CD14-positive monocyte (primary cell): ENCODE measurements around the gene CCDC88C. TPM values are rescaled to one million over a fixed set of nuclear protein-coding genes. Genes with fewer than 3 reads are reported as not detected.
"Not testable (repeated sequence)": the region's sequence is repeated elsewhere in the genome, so short reads cannot be mapped to it uniquely, and the experiment has no call there.

ENCODE experiments used
- DNase-seq, 3 donors: peaks; one replicate each; pipeline ENCODE4 v3.0.0-alpha.2; 2011 to 2022
- H2AFZ ChIP-seq: 2 replicates; pipeline ENCODE4 v1.6.0; 2012; ENCODE audit warnings: mild to moderate bottlenecking, low read depth, low read length, inconsistent platforms; ENCODE audit not compliant: insufficient read depth, poor library complexity, severe bottlenecking
- H3K27ac ChIP-seq, 2 donors: 1 replicate in 1 of 2; 2 replicates in 1 of 2; pipeline ENCODE4 v1.5.1; 2012 to 2013; ENCODE audit warnings: low read length in 2 of 2, control low read depth in 1 of 2, inconsistent platforms in 1 of 2, low read depth in 1 of 2, mild to moderate bottlenecking in 1 of 2
- H3K27me3 ChIP-seq, 2 donors: one replicate each; pipeline versions ENCODE4 v1.6.0 to v1.6.1; 2011 to 2013; ENCODE audit warnings: low read length in 2 of 2; ENCODE audit not compliant: control insufficient read depth in 2 of 2, insufficient read depth in 2 of 2
- H3K36me3 ChIP-seq, 2 donors: replicated peaks in 1 of 2; 1 replicate in 1 of 2; 2 replicates in 1 of 2; pipeline versions ENCODE4 v1.5.1 to v1.6.1; 2012 to 2013; ENCODE audit warnings: low read length in 2 of 2, control low read depth in 1 of 2, inconsistent platforms in 1 of 2, mild to moderate bottlenecking in 1 of 2; ENCODE audit not compliant: insufficient read depth in 2 of 2, control insufficient read depth in 1 of 2
- H3K4me1 ChIP-seq, 2 donors: 1 replicate in 1 of 2; 2 replicates in 1 of 2; pipeline versions ENCODE4 v1.5.1 to v1.6.1; 2012 to 2013; ENCODE audit warnings: low read length in 2 of 2, control low read depth in 1 of 2, inconsistent platforms in 1 of 2, mild to moderate bottlenecking in 1 of 2, moderate library complexity in 1 of 2; ENCODE audit not compliant: insufficient read depth in 2 of 2, control insufficient read depth in 1 of 2
- H3K4me2 ChIP-seq: replicated peaks from 2 replicates; pipeline ENCODE3; 2012; ENCODE audit warnings: low read length, moderate library complexity, mild to moderate bottlenecking; ENCODE audit not compliant: poor library complexity, severe bottlenecking; ENCODE audit errors: extremely low read depth
- H3K4me3 ChIP-seq, 3 experiments: fragments of 200-600 bp in 1 of 3; sonication (generic) in 1 of 3; replicated peaks in 1 of 3; 1 replicate in 2 of 3; 2 replicates in 1 of 3; pipeline ENCODE4 v1.5.1; 2011 to 2013; ENCODE audit warnings: low read length in 3 of 3, mild to moderate bottlenecking in 3 of 3, control low read depth in 2 of 3, low read depth in 2 of 3, inconsistent platforms in 1 of 3, moderate library complexity in 1 of 3
- H3K79me2 ChIP-seq: 2 replicates; pipeline ENCODE4 v1.6.0; 2012; ENCODE audit warnings: mild to moderate bottlenecking, control low read depth, inconsistent platforms, low read length, moderate library complexity; ENCODE audit not compliant: insufficient read depth
- H3K9ac ChIP-seq: 2 replicates; pipeline ENCODE4 v1.6.0; 2017; ENCODE audit warnings: low read length, mild to moderate bottlenecking; ENCODE audit not compliant: insufficient read depth, poor library complexity, severe bottlenecking
- H3K9me3 ChIP-seq, 2 donors: replicated peaks in 1 of 2; 1 replicate in 1 of 2; 2 replicates in 1 of 2; pipeline versions ENCODE4 v1.5.1 to v1.6.1; 2012 to 2013; ENCODE audit warnings: low read length in 2 of 2, control low read depth in 1 of 2; ENCODE audit not compliant: control insufficient read depth in 1 of 2, insufficient read depth in 1 of 2
- H4K20me1 ChIP-seq: 2 replicates; pipeline ENCODE4 v1.6.0; 2012; ENCODE audit warnings: mild to moderate bottlenecking, low read length, control low read depth, moderate library complexity; ENCODE audit not compliant: insufficient read depth
- H3K27ac Mint-ChIP-seq, 7 donors: one replicate each; pipeline ENCODE4 v1.8.0; 2020; ENCODE audit warnings: mild to moderate bottlenecking in 7 of 7, mixed read lengths in 7 of 7, moderate library complexity in 6 of 7, inconsistent platforms in 2 of 7
- H3K27me3 Mint-ChIP-seq, 3 donors: one replicate each; pipeline ENCODE4 v1.8.0; 2021 to 2022; ENCODE audit warnings: low read depth in 3 of 3, mild to moderate bottlenecking in 3 of 3, mixed read lengths in 3 of 3, moderate library complexity in 3 of 3, inconsistent platforms in 1 of 3
- H3K36me3 Mint-ChIP-seq, 2 donors: one replicate each; pipeline ENCODE4 v1.8.0; 2020; ENCODE audit warnings: mixed read lengths in 2 of 2, inconsistent platforms in 1 of 2, mild to moderate bottlenecking in 1 of 2
- H3K4me1 Mint-ChIP-seq: one replicate; pipeline ENCODE4 v1.8.0; 2020; ENCODE audit warnings: mild to moderate bottlenecking, mixed read lengths
- H3K4me3 Mint-ChIP-seq, 2 donors: one replicate each; pipeline ENCODE4 v1.8.0; 2020; ENCODE audit warnings: mild to moderate bottlenecking in 2 of 2, mixed read lengths in 2 of 2, moderate library complexity in 1 of 2
- H3K9me3 Mint-ChIP-seq, 7 donors: one replicate each; pipeline ENCODE4 v1.8.0; 2020 to 2022; ENCODE audit warnings: mixed read lengths in 7 of 7, mild to moderate bottlenecking in 6 of 7, moderate library complexity in 6 of 7, inconsistent platforms in 2 of 7
- WGBS: methylation state at CpG from one replicate; pipeline ENCODE4 v1.1.5; 2013; ENCODE audit warnings: missing lambda C conversion rate; ENCODE audit not compliant: insufficient coverage; 5-methylcytosine and 5-hydroxymethylcytosine counted together
- intact Hi-C, 2 donors: fragments of 100-400 bp; cut with micrococcal nuclease; formaldehyde crosslinking; loops; one replicate each; pipeline versions ENCODE4 v1.15.0 to v1.15.1; 2023
- polyA plus RNA-seq, 3 donors: library from polyadenylated mRNA; depleted of rRNA in 1 of 3; unstranded in 2 of 3; stranded (reverse) in 1 of 3; fragments of 300-500 nt in 2 of 3; fragments of >200 nt in 1 of 3; fragmentation: Illumina TruSeq in 2 of 3; gene quantifications; 1 replicate in 2 of 3; 2 replicates in 1 of 3; pipeline ENCODE4 v1.2.3, GENCODE V29; 2012 to 2021
- TF ChIP-seq, protein P1 (sequence below): fragments of 200-600 bp; IDR thresholded peaks from one replicate; pipeline ENCODE4 v1.8.0; 2022; ENCODE audit warnings: antibody characterized with exemption, mild to moderate bottlenecking

CCDC88C gene
- polyA plus RNA-seq, 3 donors: 11.6 to 69.7 (median 12.3) TPM

DNA sequence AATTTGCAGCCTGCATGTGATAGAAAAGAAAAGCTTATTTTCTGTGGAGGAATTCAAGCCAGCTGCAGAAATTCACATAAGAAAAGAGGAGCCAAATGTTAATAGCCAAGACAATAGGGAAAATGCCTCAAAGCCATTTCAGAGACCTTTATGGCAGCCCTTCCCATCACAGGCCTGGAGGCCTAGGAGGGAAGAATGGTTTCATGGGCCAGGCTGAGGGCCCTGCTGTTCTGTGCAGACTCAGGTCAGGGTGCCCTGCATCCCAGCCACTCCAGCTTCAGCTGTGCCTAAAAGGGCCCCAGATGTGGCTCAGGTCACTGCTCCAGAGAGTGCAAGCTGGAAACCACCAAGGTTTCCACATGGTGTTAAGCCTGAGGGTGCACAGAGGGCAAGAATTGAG is 21.2 kb upstream of the CCDC88C start:
- Histone ChIP-seq H2AFZ (no peak overlapping the region), H3K9ac (no peak overlapping the region), H3K36me3 (no peaks in the 10 kb centered on the region), H3K79me2 (no peaks in the 10 kb centered on the region), H3K27ac (no peak overlapping the region), H3K27me3 (no peaks in the 10 kb centered on the region), H3K4me1 (no peaks in the 10 kb centered on the region), H3K4me2 (no peak overlapping the region), H3K9me3 (peaks cover 0 to 17% of the 10 kb centered on the region in 2 donors), H4K20me1 (no peaks in the 10 kb centered on the region), H3K4me3 (no peak overlapping the region)
- Mint-ChIP-seq H3K27ac (no peak overlapping the region), H3K4me3 (no peak overlapping the region), H3K27me3 (peaks cover 0 to 1% (median 0%) of the 10 kb centered on the region in 3 donors), H3K9me3 (peaks cover 11 to 30% (median 21%) of the 10 kb centered on the region in 7 donors), H3K36me3 (peaks cover 0 to 3% of the 10 kb centered on the region in 2 donors), H3K4me1 (no peaks in the 10 kb centered on the region)
- no peak for DNase-seq
- intact Hi-C loops: no loop called here
- TF ChIP-seq, protein P1, sequence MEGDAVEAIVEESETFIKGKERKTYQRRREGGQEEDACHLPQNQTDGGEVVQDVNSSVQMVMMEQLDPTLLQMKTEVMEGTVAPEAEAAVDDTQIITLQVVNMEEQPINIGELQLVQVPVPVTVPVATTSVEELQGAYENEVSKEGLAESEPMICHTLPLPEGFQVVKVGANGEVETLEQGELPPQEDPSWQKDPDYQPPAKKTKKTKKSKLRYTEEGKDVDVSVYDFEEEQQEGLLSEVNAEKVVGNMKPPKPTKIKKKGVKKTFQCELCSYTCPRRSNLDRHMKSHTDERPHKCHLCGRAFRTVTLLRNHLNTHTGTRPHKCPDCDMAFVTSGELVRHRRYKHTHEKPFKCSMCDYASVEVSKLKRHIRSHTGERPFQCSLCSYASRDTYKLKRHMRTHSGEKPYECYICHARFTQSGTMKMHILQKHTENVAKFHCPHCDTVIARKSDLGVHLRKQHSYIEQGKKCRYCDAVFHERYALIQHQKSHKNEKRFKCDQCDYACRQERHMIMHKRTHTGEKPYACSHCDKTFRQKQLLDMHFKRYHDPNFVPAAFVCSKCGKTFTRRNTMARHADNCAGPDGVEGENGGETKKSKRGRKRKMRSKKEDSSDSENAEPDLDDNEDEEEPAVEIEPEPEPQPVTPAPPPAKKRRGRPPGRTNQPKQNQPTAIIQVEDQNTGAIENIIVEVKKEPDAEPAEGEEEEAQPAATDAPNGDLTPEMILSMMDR: no peak

DNA sequence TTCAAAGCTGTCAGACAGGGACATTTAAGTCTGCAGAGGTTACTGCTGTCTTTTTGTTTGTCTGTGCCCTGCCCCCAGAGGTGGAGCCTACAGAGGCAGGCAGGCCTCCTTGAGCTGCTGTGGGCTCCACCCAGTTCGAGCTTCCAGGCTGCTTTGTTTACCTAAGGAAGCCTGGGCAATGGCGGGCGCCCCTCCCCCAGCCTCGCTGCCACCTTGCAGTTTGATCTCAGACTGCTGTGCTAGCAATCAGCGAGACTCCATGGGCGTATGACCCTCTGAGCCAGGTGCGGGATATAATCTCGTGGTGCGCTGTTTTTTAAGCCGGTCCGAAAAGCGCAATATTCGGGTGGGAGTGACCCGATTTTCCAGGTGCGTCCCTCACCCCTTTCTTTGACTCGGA is 18.6 kb upstream of the CCDC88C start:
- peaks cover 0 to 17% of the 10 kb centered on the region in 2 donors for H3K9me3 ChIP-seq
- 91% methylated on average over 15 of the region's 16 CpGs for WGBS
- H3K27me3 Mint-ChIP-seq, H3K9ac ChIP-seq, H3K4me2 ChIP-seq, H3K79me2 ChIP-seq, H2AFZ ChIP-seq, H3K4me1 ChIP-seq, H3K27me3 ChIP-seq, DNase-seq, H3K36me3 ChIP-seq, H3K4me3 ChIP-seq, intact Hi-C loops, H3K27ac Mint-ChIP-seq, H4K20me1 ChIP-seq, H3K36me3 Mint-ChIP-seq, H3K27ac ChIP-seq, H3K4me3 Mint-ChIP-seq, H3K4me1 Mint-ChIP-seq: not testable (repeated sequence)
- H3K9me3 Mint-ChIP-seq: peaks cover 11 to 32% (median 21%) of the 10 kb centered on the region in 7 donors
